SK-N-MC (cell line): ENCODE data around the gene MTMR8.

Source experiments
- EZH2 ChIP-seq: fragments of 200-600 bp; sonication (generic); IDR thresholded peaks from one replicate; pipeline ENCODE4 v1.6.1; 2017; ENCODE audit warnings: antibody characterized with exemption
- FOXP2 ChIP-seq: optimal IDR thresholded peaks from 2 replicates; pipeline ENCODE3; 2011; ENCODE audit warnings: mild to moderate bottlenecking, moderate library complexity; ENCODE audit not compliant: insufficient read depth; ENCODE audit errors: extremely low read length, control extremely low read depth
- POLR2AphosphoS5 ChIP-seq: IDR thresholded peaks from 2 replicates; pipeline ENCODE4 v1.6.1; 2012; ENCODE audit warnings: mild to moderate bottlenecking, low read depth, low read length, borderline replicate concordance

DNA sequence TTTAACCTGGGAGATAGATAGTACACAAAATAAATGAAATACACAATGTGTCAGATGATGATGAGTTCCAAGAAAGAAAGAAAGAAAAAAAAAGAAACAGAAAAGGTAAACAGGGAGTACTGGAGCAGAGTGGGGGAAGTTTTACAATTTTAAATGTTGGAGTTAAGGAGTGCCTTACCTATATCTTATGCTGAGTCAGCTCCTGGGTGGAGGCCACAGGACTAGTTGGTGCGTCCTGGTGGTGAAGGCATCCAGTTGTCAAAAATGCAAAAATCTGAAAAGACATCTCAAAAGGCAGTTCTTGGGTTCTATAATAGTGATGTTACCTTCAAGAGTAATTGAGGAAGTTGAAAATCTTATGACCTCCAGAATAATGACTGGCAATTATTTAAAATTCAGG is 42.4 kb upstream of the MTMR8 start:
- TF ChIP-seq POLR2AphosphoS5 (no peak), EZH2 (no peak), FOXP2 (no peak)
